ENCODE data around the gene ELOVL6.
"Not testable (repeated sequence)": the region's sequence is repeated elsewhere in the genome, so short reads cannot be mapped to it uniquely, and the experiment has no call there.

Gene ELOVL6

GRCh38 chr4:110074570-110074969 is 123.8 kb downstream of the ELOVL6 start:
- DNase-seq (ENCODE audit: low spot score), result no peak

DNA sequence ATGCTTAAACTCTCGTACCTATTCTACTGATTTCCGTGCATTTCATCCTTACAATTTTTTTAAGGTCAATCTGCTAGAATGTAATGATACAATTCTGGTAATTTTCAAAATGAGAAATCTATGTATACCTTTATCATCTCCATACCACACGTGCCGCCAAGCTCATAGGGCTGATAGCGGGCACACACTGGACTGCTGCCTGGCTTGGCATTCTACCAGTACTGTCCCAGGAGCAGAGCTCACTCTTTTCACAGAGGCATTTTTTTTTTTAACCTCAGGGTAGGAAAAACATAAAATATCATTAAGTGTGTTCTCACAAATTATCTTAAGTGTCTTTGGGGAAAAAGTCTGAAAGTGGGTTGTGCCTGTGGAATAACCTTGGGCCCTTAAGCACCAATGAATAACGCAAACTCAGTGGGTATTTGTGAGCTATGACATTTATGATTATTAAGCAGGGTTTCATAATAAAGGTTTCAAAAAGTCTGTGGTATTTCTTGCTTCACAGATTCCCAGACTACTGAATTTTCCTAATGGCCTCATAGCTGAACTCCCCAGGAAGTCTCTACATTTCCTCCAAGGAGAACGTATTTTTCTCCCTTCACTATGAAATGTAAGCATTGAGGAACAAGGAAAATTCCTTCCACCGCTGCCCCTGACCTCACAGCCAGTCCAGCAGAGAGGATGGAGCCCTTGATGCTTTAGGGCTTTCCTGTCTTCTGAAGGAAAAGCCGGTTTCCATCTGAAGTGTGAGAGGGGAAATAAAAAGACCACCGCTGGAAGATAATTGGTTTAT is 125.2 kb downstream of the ELOVL6 start:
- DNase-seq (ENCODE audit: low spot score), result no peak

DNA sequence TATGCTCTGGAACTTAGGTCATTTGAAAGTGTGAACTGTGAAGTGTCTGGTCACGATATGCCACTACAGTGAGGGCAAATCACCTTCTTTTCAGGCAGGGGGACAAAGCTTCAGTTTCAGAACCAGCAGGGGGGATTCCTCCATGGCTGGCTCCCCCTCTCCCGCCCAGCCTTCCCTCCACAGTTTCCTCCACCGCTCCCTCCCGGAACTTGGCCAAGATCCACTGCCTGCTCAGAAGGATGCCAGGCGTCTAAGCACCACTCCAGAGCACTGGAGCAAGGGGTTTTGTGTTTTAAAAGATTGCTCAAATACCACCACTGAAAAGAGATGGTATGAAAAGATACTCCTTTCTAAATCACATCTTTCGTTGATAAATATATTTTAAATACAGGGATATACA is 126.9 kb downstream of the ELOVL6 start:
- peak; percentile 64 for DNase-seq (ENCODE audit: low spot score)

GRCh38 chr4:110068248-110068647 is 130.2 kb downstream of the ELOVL6 start:
- DNase-seq (ENCODE audit: low spot score), result no peak

DNA sequence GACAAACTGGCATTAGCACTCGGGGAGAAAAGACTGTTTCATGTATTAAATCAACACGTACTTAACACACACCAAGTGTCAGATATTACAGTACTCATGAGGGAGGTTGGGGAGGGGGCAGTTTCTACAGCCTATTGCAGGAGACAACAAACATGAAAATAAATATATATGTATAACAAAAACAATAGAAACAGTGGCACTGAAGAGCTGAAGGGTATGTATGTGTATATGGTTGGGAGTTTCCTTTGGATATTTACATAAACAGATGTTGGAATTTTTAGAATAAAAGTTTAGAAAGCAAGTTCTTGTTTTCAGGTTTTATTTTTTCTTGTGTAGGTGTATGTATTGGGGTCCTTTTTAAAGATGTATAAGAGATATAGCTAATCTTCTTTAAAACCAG is 133.5 kb downstream of the ELOVL6 start:
- DNase-seq (ENCODE audit: low spot score), result no peak

DNA sequence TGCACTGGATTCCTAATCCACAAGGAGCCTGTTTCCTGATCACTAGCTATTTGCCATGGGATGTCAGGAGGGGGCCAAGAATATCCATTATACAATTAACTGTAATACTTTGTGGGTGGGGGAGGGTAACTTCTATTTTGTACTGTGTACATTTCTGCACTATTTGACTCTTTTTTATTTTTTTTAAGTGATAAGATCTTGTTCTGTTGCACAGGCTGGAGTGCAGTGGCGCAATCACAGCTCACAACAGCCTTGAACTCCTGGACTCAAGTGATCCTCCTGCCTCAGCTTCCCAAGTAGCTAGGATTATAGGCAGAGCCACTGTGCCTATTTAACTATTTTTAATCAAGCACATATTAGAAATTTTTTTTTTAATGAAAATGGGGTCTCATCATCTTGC is 134.1 kb downstream of the ELOVL6 start:
- DNase-seq (ENCODE audit: low spot score), result no peak

- DNase-seq (ENCODE audit: low spot score), result peak; percentile 98
Measured at GRCh38 chr4:110062166-110062565, 136.2 kb downstream of the ELOVL6 start.

- DNase-seq (ENCODE audit: low spot score), result no peak
Measured at GRCh38 chr4:110061076-110061475, 137.3 kb downstream of the ELOVL6 start.

DNA sequence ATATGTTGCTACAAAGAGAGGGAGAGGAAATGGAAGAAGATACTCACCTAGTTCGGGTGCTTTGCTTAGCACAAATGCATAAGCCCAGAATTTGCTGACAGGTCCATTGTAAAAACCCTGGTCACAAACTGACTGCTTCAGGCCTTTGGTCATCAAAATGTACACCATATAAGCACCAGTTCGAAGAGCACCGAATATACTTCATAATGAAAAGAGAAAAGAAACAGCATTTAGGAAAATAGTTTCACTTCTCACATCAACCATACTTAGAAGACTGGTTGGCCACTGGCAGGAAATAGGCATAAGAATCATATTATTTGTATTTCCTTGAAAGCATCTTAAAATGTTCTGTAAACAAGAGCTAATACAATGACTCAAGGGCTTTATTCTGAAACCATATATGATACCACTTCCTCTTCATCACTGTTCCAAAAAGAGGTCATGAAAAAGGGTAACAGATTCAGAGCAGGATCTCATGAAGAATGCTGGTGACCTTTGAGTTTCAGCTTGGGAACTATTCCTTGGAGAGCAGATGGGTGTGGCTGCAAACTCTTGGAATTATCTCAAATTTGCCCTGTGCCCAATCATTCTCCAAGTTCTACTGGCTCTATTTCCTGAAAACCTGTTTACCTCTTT is 138.7 kb downstream of the ELOVL6 start:
- no peak for DNase-seq (ENCODE audit: low spot score)

GRCh38 chr4:110058677-110059076 is 139.7 kb downstream of the ELOVL6 start:
- no peak for DNase-seq (ENCODE audit: low spot score)

GRCh38 chr4:110055158-110055768 is 143.2 kb downstream of the ELOVL6 start:
- peak; percentile 90 for DNase-seq (ENCODE audit: low spot score)

DNA sequence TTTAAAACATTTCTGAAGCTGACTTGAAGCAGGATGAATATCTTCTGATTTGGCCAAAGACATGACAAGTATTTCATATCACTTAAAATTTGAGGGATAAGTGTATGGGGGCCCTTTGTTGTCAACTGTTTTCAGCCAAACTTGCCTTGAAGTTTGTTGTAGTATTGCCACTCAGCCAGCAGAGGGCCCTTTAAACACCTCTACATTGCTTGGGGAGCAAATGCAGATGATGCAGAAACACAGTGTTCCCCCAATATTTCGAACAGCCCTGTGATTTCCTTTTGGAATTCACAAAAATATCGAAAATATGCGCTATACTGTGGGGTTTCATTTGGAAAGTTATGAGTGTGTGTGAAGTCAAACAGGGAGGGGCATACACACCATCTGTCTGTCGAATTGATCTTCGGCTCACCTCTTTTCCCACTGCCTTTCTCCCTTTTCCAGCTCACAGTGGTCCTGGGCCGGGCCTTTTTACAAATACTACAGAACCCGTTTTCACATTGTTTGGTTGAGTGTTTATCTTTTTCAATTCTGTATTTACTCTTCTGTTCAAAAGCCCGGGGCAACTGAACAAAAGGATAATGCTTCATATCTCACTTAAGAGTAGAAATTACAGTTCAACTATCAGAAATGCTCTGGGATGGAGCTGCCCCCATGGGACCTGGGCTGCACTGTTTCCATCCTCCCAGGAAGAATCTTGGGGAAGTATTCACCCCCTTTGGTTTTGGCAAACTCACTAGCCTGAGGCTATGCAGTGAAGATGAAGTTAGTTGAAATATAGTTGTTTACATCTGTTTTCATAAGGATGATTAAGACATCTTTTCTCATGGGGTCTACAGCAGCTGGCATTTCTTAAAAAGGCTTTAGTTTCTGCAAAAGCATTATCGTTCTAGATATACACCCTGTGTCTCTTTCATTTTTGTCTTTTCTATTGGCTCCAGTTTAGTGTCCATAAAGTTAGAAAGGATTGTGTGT is 148.2 kb downstream of the ELOVL6 start:
- DNase-seq (ENCODE audit: low spot score), result peak; percentile 79

DNA sequence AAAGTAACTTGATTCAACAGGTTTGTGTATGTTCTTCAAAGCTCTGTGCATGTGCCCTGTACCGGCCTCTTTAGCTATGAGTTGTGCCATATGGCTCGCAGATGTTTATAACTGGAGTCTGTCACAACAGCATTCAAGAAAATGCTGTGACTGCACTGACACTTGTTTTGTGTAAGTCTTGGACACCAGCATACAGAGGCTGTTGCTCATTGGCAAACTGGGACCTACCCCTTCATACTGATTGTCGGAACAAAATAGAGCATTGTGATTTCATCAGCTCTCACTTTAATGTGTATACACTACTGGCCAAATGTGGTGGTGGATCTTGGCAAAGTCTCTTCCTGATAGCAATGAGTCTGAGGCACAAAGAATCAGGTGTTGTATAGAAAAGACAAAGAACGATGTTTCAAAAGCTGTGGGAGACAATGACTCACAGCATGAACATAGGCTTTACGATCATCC is 151.8 kb downstream of the ELOVL6 start:
- peak; percentile 90 for DNase-seq (ENCODE audit: low spot score)

- no peak for DNase-seq (ENCODE audit: low spot score)
Measured at GRCh38 chr4:110042545-110043517, 155.6 kb downstream of the ELOVL6 start.

GRCh38 chr4:110041735-110042134 is 156.7 kb downstream of the ELOVL6 start:
- DNase-seq (ENCODE audit: low spot score), result no peak

DNA sequence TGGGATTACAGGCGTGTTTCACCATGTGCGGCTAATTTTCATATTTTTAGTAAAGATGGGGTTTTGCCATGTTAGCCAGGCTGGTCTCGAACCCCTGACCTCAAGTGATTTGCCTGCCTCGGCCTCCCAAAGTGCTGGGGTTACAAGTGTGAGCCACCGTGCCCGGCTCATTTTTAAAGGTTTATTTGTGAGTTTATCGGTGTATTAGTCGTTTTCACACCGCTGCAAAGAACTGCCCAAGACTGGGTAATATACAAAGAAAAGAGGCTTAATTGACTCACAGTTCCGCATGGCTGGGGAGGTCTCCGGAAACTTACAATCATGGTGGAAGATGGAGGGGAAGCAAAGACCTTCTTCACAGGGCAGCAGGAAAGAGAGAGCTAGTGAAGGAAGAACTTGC is 159.3 kb downstream of the ELOVL6 start:
- DNase-seq (ENCODE audit: low spot score), result not testable (repeated sequence)

- no peak for DNase-seq (ENCODE audit: low spot score)
Measured at GRCh38 chr4:110034026-110034393, 164.4 kb downstream of the ELOVL6 start.

- no peak for DNase-seq (ENCODE audit: low spot score)
Measured at GRCh38 chr4:110033355-110034025, 164.9 kb downstream of the ELOVL6 start.

GRCh38 chr4:110032603-110033002 is 165.8 kb downstream of the ELOVL6 start:
- no peak for DNase-seq (ENCODE audit: low spot score)

GRCh38 chr4:110025718-110026117 is 172.7 kb downstream of the ELOVL6 start:
- no peak for DNase-seq (ENCODE audit: low spot score)
